GM21737 (cell line): ENCODE results near the gene SNTG2.
"Not testable (repeated sequence)": the region's sequence is repeated elsewhere in the genome, so short reads cannot be mapped to it uniquely, and the experiment has no call there.

Experiments used
- ATAC-seq: cut with Tn5 transposase; IDR thresholded peaks from one replicate; pipeline ENCODE4 v1.9.1; 2021; ENCODE audit warnings: mild to moderate bottlenecking, moderate library complexity; ENCODE audit not compliant: unreplicated experiment

The SNTG2 gene

GRCh38 chr2:1227274-1227900 is 276.7 kb downstream of the SNTG2 start:
- ATAC-seq, result no peak

GRCh38 chr2:1229596-1229995 is 278.9 kb downstream of the SNTG2 start:
- ATAC-seq, result not testable (repeated sequence)

- no peak for ATAC-seq
Measured at GRCh38 chr2:1230155-1230893, 279.7 kb downstream of the SNTG2 start.

- no peak for ATAC-seq
Measured at GRCh38 chr2:1231466-1232063, 280.9 kb downstream of the SNTG2 start.

GRCh38 chr2:1233281-1233680 is 282.6 kb downstream of the SNTG2 start:
- ATAC-seq, result no peak

- no peak for ATAC-seq
Measured at GRCh38 chr2:1234731-1235308, 284.2 kb downstream of the SNTG2 start.

- ATAC-seq, result no peak
Measured at GRCh38 chr2:1235806-1236205, 285.2 kb downstream of the SNTG2 start.

- no peak for ATAC-seq
Measured at GRCh38 chr2:1236606-1237005, 286.0 kb downstream of the SNTG2 start.

- no peak for ATAC-seq
Measured at GRCh38 chr2:1237783-1238182, 287.1 kb downstream of the SNTG2 start.

GRCh38 chr2:1238598-1239138 is 288.0 kb downstream of the SNTG2 start:
- ATAC-seq, result no peak

- ATAC-seq, result no peak
Measured at GRCh38 chr2:1245193-1245592, 294.5 kb downstream of the SNTG2 start.

GRCh38 chr2:1246239-1246638 is 295.6 kb downstream of the SNTG2 start:
- ATAC-seq, result no peak

GRCh38 chr2:1246991-1247390 is 296.3 kb downstream of the SNTG2 start:
- no peak for ATAC-seq

GRCh38 chr2:1248187-1248586 is 297.5 kb downstream of the SNTG2 start:
- ATAC-seq, result no peak

GRCh38 chr2:1249897-1250687 is 299.4 kb downstream of the SNTG2 start:
- ATAC-seq, result no peak

- ATAC-seq, result no peak
Measured at GRCh38 chr2:1251520-1251919, 300.9 kb downstream of the SNTG2 start.

GRCh38 chr2:1253629-1254028 is 303.0 kb downstream of the SNTG2 start:
- ATAC-seq, result no peak

GRCh38 chr2:1254662-1255343 is 304.2 kb downstream of the SNTG2 start:
- no peak for ATAC-seq

- no peak for ATAC-seq
Measured at GRCh38 chr2:1256632-1257324, 306.1 kb downstream of the SNTG2 start.

- ATAC-seq, result no peak
Measured at GRCh38 chr2:1257334-1257733, 306.7 kb downstream of the SNTG2 start.
